Skeletal muscle tissue (tissue), 4 donors: ENCODE results near the gene MAP3K20. TPM values are rescaled to one million over a fixed set of nuclear protein-coding genes. Genes with fewer than 3 reads are reported as not detected.
A peak's percentile ranks its signal among the peaks of the same experiment; 100 is the strongest.
"Not testable (repeated sequence)": the region's sequence is repeated elsewhere in the genome, so short reads cannot be mapped to it uniquely, and the experiment has no call there.

Source experiments
- H3K27ac ChIP-seq: one replicate; pipeline ENCODE4 v1.7.0; 2013; ENCODE audit warnings: mild to moderate bottlenecking, low read depth, low read length, inconsistent platforms
- H3K27me3 ChIP-seq, 3 donors: one replicate each; pipeline ENCODE4 v1.7.0; 2013; ENCODE audit warnings: low read length in 3 of 3; ENCODE audit not compliant: control insufficient read depth in 3 of 3, insufficient read depth in 3 of 3
- H3K36me3 ChIP-seq, 3 donors: one replicate each; pipeline ENCODE4 v1.7.0; 2013; ENCODE audit warnings: low read length in 3 of 3; ENCODE audit not compliant: control insufficient read depth in 3 of 3, insufficient read depth in 3 of 3
- H3K4me1 ChIP-seq, 3 donors: one replicate each; pipeline ENCODE4 v1.7.0; 2013; ENCODE audit warnings: low read length in 3 of 3, mild to moderate bottlenecking in 3 of 3; ENCODE audit not compliant: control insufficient read depth in 3 of 3, insufficient read depth in 3 of 3
- H3K4me3 ChIP-seq, 3 donors: one replicate each; pipeline ENCODE4 v1.7.0; 2013; ENCODE audit warnings: low read length in 3 of 3
- H3K9ac ChIP-seq, 3 donors: one replicate each; pipeline ENCODE4 v1.7.0; 2013; ENCODE audit warnings: low read length in 3 of 3, mild to moderate bottlenecking in 3 of 3, moderate library complexity in 2 of 3, low read depth in 1 of 3
- H3K9me3 ChIP-seq, 3 donors: one replicate each; pipeline ENCODE4 v1.7.0; 2013; ENCODE audit warnings: low read length in 3 of 3; ENCODE audit not compliant: control insufficient read depth in 3 of 3
- total RNA-seq: library from RNA; depleted of rRNA; stranded (reverse); fragments of >200 nt; gene quantifications from one replicate; pipeline ENCODE4 v1.2.3, GENCODE V29; 2014
- donor health status: Osteomylitis.

Gene MAP3K20
- total RNA-seq, 1 donor from 2014 or later: 52.7 TPM

- Histone ChIP-seq H3K27me3 (no peaks in the 10 kb centered on the region), H3K9ac (no peak overlapping the region), H3K36me3 (no peaks in the 10 kb centered on the region), H3K4me3 (no peak overlapping the region), H3K9me3 (no peaks in the 10 kb centered on the region), H3K4me1 (peaks cover 28 to 53% (median 41%) of the 10 kb centered on the region in 3 donors), H3K27ac (peak overlapping the region; percentile 81)
These were observed 75.3 kb downstream of the MAP3K20 start for GRCh38 chr2:173150963-173151362.

- Histone ChIP-seq H3K36me3 (no peaks in the 10 kb centered on the region), H3K27me3 (no peaks in the 10 kb centered on the region), H3K4me3 (no peak overlapping the region), H3K9me3 (no peaks in the 10 kb centered on the region), H3K9ac (no peak overlapping the region), H3K4me1 (peaks cover 28 to 60% (median 41%) of the 10 kb centered on the region in 3 donors), H3K27ac (peak overlapping the region; percentile 81)
These were observed 76.2 kb downstream of the MAP3K20 start for GRCh38 chr2:173151671-173152401.

GRCh38 chr2:173153301-173153885 lies 77.7 kb downstream of the MAP3K20 start:
- H3K4me1 ChIP-seq: peaks cover 27 to 61% (median 37%) of the 10 kb centered on the region in 3 donors
- H3K4me3 ChIP-seq: no peak overlapping the region
- H3K9me3 ChIP-seq: no peaks in the 10 kb centered on the region
- H3K36me3 ChIP-seq: no peaks in the 10 kb centered on the region
- no peaks in the 10 kb centered on the region for H3K27me3 ChIP-seq
- H3K27ac ChIP-seq: no peak overlapping the region
- H3K9ac ChIP-seq: no peak overlapping the region

GRCh38 chr2:173157676-173158293 lies 82.1 kb downstream of the MAP3K20 start:
- H3K9me3 ChIP-seq: no peaks in the 10 kb centered on the region
- H3K4me3 ChIP-seq: no peak overlapping the region
- H3K4me1 ChIP-seq: peaks cover 13 to 53% (median 17%) of the 10 kb centered on the region in 3 donors
- no peaks in the 10 kb centered on the region for H3K27me3 ChIP-seq
- H3K36me3 ChIP-seq: no peaks in the 10 kb centered on the region
- H3K9ac ChIP-seq: peak overlapping the region in 1 of 3 donors; percentile 8
- H3K27ac ChIP-seq: peak overlapping the region; percentile 33

GRCh38 chr2:173159791-173160463 lies 84.3 kb downstream of the MAP3K20 start:
- H3K36me3 ChIP-seq: no peaks in the 10 kb centered on the region
- no peaks in the 10 kb centered on the region for H3K9me3 ChIP-seq
- H3K27me3 ChIP-seq: no peaks in the 10 kb centered on the region
- no peak overlapping the region for H3K4me3 ChIP-seq
- peaks cover 12 to 46% (median 13%) of the 10 kb centered on the region in 3 donors for H3K4me1 ChIP-seq
- peak overlapping the region; percentile 68 for H3K27ac ChIP-seq
- peak overlapping the region in 1 of 3 donors; percentile 35 for H3K9ac ChIP-seq

- no peaks in the 10 kb centered on the region for H3K27me3 ChIP-seq
- H3K4me3 ChIP-seq: no peak overlapping the region
- H3K9me3 ChIP-seq: no peaks in the 10 kb centered on the region
- no peak overlapping the region for H3K9ac ChIP-seq
- H3K27ac ChIP-seq: peak overlapping the region; percentile 68
- peaks cover 12 to 40% (median 16%) of the 10 kb centered on the region in 3 donors for H3K4me1 ChIP-seq
- no peaks in the 10 kb centered on the region for H3K36me3 ChIP-seq
These were observed 85.0 kb downstream of the MAP3K20 start for GRCh38 chr2:173160618-173161017.

- H3K4me1 ChIP-seq: peaks cover 17 to 44% (median 19%) of the 10 kb centered on the region in 3 donors
- no peak overlapping the region for H3K4me3 ChIP-seq
- no peak overlapping the region for H3K9ac ChIP-seq
- H3K27ac ChIP-seq: peak overlapping the region; percentile 68
- no peaks in the 10 kb centered on the region for H3K27me3 ChIP-seq
- H3K9me3 ChIP-seq: no peaks in the 10 kb centered on the region
- H3K36me3 ChIP-seq: no peaks in the 10 kb centered on the region
These were observed 85.4 kb downstream of the MAP3K20 start for GRCh38 chr2:173161040-173161439.

GRCh38 chr2:173161507-173161906 lies 85.9 kb downstream of the MAP3K20 start:
- Histone ChIP-seq H3K4me3 (no peak overlapping the region), H3K27ac (peak overlapping the region; percentile 68), H3K4me1 (peaks cover 17 to 41% (median 19%) of the 10 kb centered on the region in 3 donors)

GRCh38 chr2:173163357-173163756 lies 87.7 kb downstream of the MAP3K20 start:
- not testable (repeated sequence) for H3K27me3 ChIP-seq, H3K27ac ChIP-seq, H3K9ac ChIP-seq, H3K9me3 ChIP-seq, H3K4me3 ChIP-seq, H3K36me3 ChIP-seq
- peaks cover 16 to 33% (median 17%) of the 10 kb centered on the region in 3 donors for H3K4me1 ChIP-seq

More at GRCh38 chr2:173161507-173161906, 85.9 kb downstream of the MAP3K20 start:
- Histone ChIP-seq H3K9me3 (no peaks in the 10 kb centered on the region), H3K36me3 (no peaks in the 10 kb centered on the region), H3K27me3 (no peaks in the 10 kb centered on the region), H3K9ac (no peak overlapping the region)
